CD4-positive, alpha-beta T cell (primary cell): Measurements from ENCODE around the gene TTLL1. TPM values are rescaled to one million over a fixed set of nuclear protein-coding genes. Genes with fewer than 3 reads are reported as not detected.
A peak's percentile ranks its signal among the peaks of the same experiment; 100 is the strongest.
"Not testable (repeated sequence)": the region's sequence is repeated elsewhere in the genome, so short reads cannot be mapped to it uniquely, and the experiment has no call there.

Experiments
- ATAC-seq: fragments of 200-7000 bp; cut with Tn5 transposase; one replicate; pipeline ENCODE4 v1.10.0; 2022; ENCODE audit warnings: mild to moderate bottlenecking; ENCODE audit not compliant: poor library complexity
- CTCF ChIA-PET: fragments of 350-600 bp; sonication (Branson Sonifier 250); formaldehyde crosslinking; loops from one replicate; lab custom pipeline; 2021; ENCODE audit warnings: antibody characterized with exemption, inconsistent platforms; lab: Charles Lee
- POLR2A ChIA-PET: fragments of 350-600 bp; sonication (Branson Sonifier 250); formaldehyde crosslinking; loops from one replicate; lab custom pipeline; 2021; ENCODE audit warnings: antibody characterized with exemption, inconsistent platforms; lab: Charles Lee
- DNase-seq, 14 experiments: peaks; one replicate each; pipeline ENCODE4 v3.0.0-alpha.2; 2013 to 2020; ENCODE audit warnings: mixed read lengths in 2 of 14
- H3K27ac ChIP-seq, 2 donors: one replicate each; pipeline versions ENCODE4 v1.5.1 to v1.7.0; 2013; ENCODE audit warnings: low read length in 2 of 2, low read depth in 1 of 2, mild to moderate bottlenecking in 1 of 2
- H3K27me3 ChIP-seq, 2 experiments: 1 replicate in 1 of 2; 2 replicates in 1 of 2; pipeline versions ENCODE4 v1.6.1 to v1.7.0; 2013; ENCODE audit warnings: low read length in 2 of 2, control low read depth in 1 of 2, mild to moderate bottlenecking in 1 of 2, moderate library complexity in 1 of 2; ENCODE audit not compliant: insufficient read depth in 2 of 2, control insufficient read depth in 1 of 2
- H3K36me3 ChIP-seq: one replicate; pipeline ENCODE4 v1.6.1; 2013; ENCODE audit warnings: low read length, control low read depth; ENCODE audit not compliant: insufficient read depth
- H3K4me1 ChIP-seq: one replicate; pipeline ENCODE4 v1.6.1; 2013; ENCODE audit warnings: low read length, control low read depth; ENCODE audit not compliant: insufficient read depth
- H3K4me3 ChIP-seq: one replicate; pipeline ENCODE4 v1.5.1; 2013; ENCODE audit warnings: mild to moderate bottlenecking, low read length, moderate library complexity
- H3K9me3 ChIP-seq, 2 experiments: 1 replicate in 1 of 2; 2 replicates in 1 of 2; pipeline versions ENCODE4 v1.6.1 to v1.7.0; 2013; ENCODE audit warnings: low read length in 2 of 2, mild to moderate bottlenecking in 2 of 2, control low read depth in 1 of 2, moderate library complexity in 1 of 2; ENCODE audit not compliant: control insufficient read depth in 1 of 2, insufficient read depth in 1 of 2
- H3K27ac Mint-ChIP-seq: one replicate; pipeline ENCODE4 v1.8.0; 2020; ENCODE audit warnings: mixed read lengths
- H3K27me3 Mint-ChIP-seq: one replicate; pipeline ENCODE4 v1.8.0; 2021; ENCODE audit warnings: mixed read lengths
- H3K36me3 Mint-ChIP-seq: one replicate; pipeline ENCODE4 v1.8.0; 2021; ENCODE audit warnings: low read depth, mixed read lengths
- H3K4me1 Mint-ChIP-seq: one replicate; pipeline ENCODE4 v1.8.0; 2021; ENCODE audit warnings: low read depth, mixed read lengths
- H3K4me3 Mint-ChIP-seq: one replicate; pipeline ENCODE4 v1.8.0; 2020; ENCODE audit warnings: mild to moderate bottlenecking, mixed read lengths
- H3K9me3 Mint-ChIP-seq: one replicate; pipeline ENCODE4 v1.8.0; 2020; ENCODE audit warnings: mixed read lengths
- CTCF ChIP-seq: fragments of 200-600 bp; IDR thresholded peaks from one replicate; pipeline ENCODE4 v1.8.0; 2022; ENCODE audit warnings: antibody characterized with exemption, mild to moderate bottlenecking
- intact Hi-C, 2 experiments: fragments of 100-400 bp; cut with DNase I in 1 of 2; cut with micrococcal nuclease in 1 of 2; formaldehyde crosslinking; loops; one replicate each; pipeline versions ENCODE4 v1.15.1 to v1.9.0; 2023 to 2025; cut with DNase I, micrococcal nuclease
- total RNA-seq, 174 experiments: library from RNA in 2 of 174; stranded (reverse) in 2 of 174; gene quantifications; one replicate each; pipeline ENCODE4 v1.2.3 and lab custom pipeline; 2021 to 2026

Gene TTLL1
- total RNA-seq, 2 experiments from 2014 or later: 2.6 to 2.8 TPM

- Histone ChIP-seq H3K9me3 (no peaks in the 10 kb centered on the region), H3K4me1 (peaks cover 16% of the 10 kb centered on the region), H3K4me3 (no peak overlapping the region), H3K27me3 (no peaks in the 10 kb centered on the region), H3K36me3 (no peaks in the 10 kb centered on the region), H3K27ac (no peak overlapping the region)
- H3K36me3 Mint-ChIP-seq: no peaks in the 10 kb centered on the region
- no peak for TF ChIP-seq CTCF
- DNase-seq (no peak), ATAC-seq (no peak)
- intact Hi-C loops: no loop called here
- H3K4me1 Mint-ChIP-seq: peaks cover 15% of the 10 kb centered on the region
- H3K27ac Mint-ChIP-seq: no peak overlapping the region
- H3K4me3 Mint-ChIP-seq: no peak overlapping the region
- CTCF ChIA-PET: no interaction called here
- POLR2A ChIA-PET: no interaction called here
- H3K27me3 Mint-ChIP-seq: no peaks in the 10 kb centered on the region
- H3K9me3 Mint-ChIP-seq: no peaks in the 10 kb centered on the region
These were observed 17.1 kb upstream of the TTLL1 start for GRCh38 chr22:43106302-43106701.

DNA sequence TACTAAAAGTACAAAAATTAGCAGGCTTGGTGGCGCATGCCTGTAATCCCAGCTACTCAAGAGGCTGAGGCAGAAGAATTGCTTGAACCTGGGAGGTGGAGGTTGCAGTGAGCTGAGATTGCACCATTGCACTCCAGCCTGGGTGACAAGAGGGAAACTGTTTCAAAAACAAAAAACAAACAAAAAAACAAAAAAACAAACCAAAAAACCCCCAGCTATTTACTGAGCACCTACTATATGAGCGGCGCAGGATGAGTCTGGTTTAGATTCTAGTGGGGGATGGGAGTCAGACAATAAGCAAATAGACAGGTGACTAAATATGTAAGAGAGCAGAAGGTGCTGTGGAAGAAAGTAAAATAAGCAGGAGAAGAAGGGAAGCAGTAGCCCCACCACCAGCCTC, 15.8 kb upstream of the TTLL1 start:
- H3K27ac ChIP-seq, ATAC-seq, intact Hi-C loops, DNase-seq, H3K9me3 Mint-ChIP-seq, H3K27me3 Mint-ChIP-seq, H3K36me3 Mint-ChIP-seq, H3K27me3 ChIP-seq, H3K9me3 ChIP-seq, H3K27ac Mint-ChIP-seq, H3K4me3 ChIP-seq, H3K36me3 ChIP-seq, POLR2A ChIA-PET, CTCF ChIA-PET, H3K4me3 Mint-ChIP-seq: not testable (repeated sequence)
- peaks cover 10% of the 10 kb centered on the region for H3K4me1 Mint-ChIP-seq
- peaks cover 10% of the 10 kb centered on the region for H3K4me1 ChIP-seq

GRCh38 chr22:43104056-43104625, 14.9 kb upstream of the TTLL1 start:
- H3K27me3 Mint-ChIP-seq, CTCF ChIA-PET: not testable (repeated sequence)

DNA sequence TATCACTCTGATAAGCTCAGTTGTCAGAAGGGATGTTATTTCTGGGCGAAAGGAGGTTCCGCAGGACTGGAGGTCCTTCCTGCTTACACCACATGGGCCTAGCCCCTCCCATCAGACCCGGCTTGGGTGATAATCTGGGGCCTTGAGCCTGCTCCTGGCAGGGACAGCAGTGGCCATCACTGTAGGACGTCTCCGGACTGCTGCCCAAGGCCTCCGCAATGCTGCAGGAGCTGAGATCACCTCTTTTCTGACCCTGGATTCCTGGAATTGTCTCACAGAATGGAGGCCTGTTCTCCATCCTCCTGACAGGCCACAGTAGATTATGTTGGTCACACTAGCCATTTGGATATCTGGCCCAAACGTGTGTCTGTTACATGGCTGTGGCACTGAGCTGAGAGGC, 12.1 kb upstream of the TTLL1 start:
- Histone ChIP-seq H3K4me1 (peaks cover 10% of the 10 kb centered on the region), H3K27me3 (no peaks in the 10 kb centered on the region), H3K27ac (no peak overlapping the region), H3K36me3 (no peaks in the 10 kb centered on the region), H3K4me3 (no peak overlapping the region), H3K9me3 (peaks cover 3 to 11% of the 10 kb centered on the region in 2 experiments)
- TF ChIP-seq CTCF: no peak
- ChIA-PET POLR2A (no interaction called here), CTCF (no interaction called here)
- ATAC-seq (no peak), DNase-seq (no peak)
- Mint-ChIP-seq H3K4me1 (peaks cover 10% of the 10 kb centered on the region), H3K36me3 (no peaks in the 10 kb centered on the region), H3K27ac (no peak overlapping the region), H3K4me3 (no peak overlapping the region), H3K9me3 (peaks cover 1% of the 10 kb centered on the region), H3K27me3 (no peaks in the 10 kb centered on the region)
- intact Hi-C loops: no loop called here

More at GRCh38 chr22:43104056-43104625, 14.9 kb upstream of the TTLL1 start:
- H3K4me1 ChIP-seq, H3K27ac ChIP-seq, H3K27me3 ChIP-seq, H3K9me3 ChIP-seq, H3K9me3 Mint-ChIP-seq, H3K36me3 Mint-ChIP-seq, H3K36me3 ChIP-seq, POLR2A ChIA-PET, H3K4me3 ChIP-seq, intact Hi-C loops: not testable (repeated sequence)
- Mint-ChIP-seq H3K4me1 (peaks cover 10% of the 10 kb centered on the region), H3K4me3 (peak overlapping the region; percentile 27), H3K27ac (peak overlapping the region; percentile 45)
- ATAC-seq: peak; percentile 67
- peak in 4 of 14 experiments; percentile 9 to 45 (median 14) for DNase-seq
